HepG2 (cell line): ENCODE measurements around the gene TOB1. TPM values are rescaled to one million over a fixed set of nuclear protein-coding genes. Genes with fewer than 3 reads are reported as not detected.

Experiments used
- CEBPG ChIP-seq: IDR thresholded peaks from 2 replicates; pipeline ENCODE4 v1.6.1; 2016
- FOXA1 ChIP-seq, 2 experiments: fragments of 450-650 bp in 1 of 2; sonication (generic) in 1 of 2; formaldehyde crosslinking in 1 of 2; IDR thresholded peaks; 2 replicates each; pipeline versions ENCODE4 v1.4.0 to v1.6.1; 2016 to 2020; ENCODE audit warnings: missing genetic modification reagents in 1 of 2
- FOXP1 ChIP-seq, 2 experiments: fragments of 450-650 bp in 1 of 2; IDR thresholded peaks; 2 replicates each; pipeline ENCODE4 v1.6.1; 2017 to 2018; ENCODE audit warnings: antibody characterized with exemption in 1 of 2
- HNRNPUL1 ChIP-seq: fragments of 200-400 bp; formaldehyde crosslinking; IDR thresholded peaks from 2 replicates; pipeline ENCODE4 v1.6.1; 2017; ENCODE audit warnings: low read depth, mild to moderate bottlenecking, low read length, moderate library complexity
- KLF9 ChIP-seq: IDR thresholded peaks from 2 replicates; pipeline ENCODE4 v1.6.1; 2016; ENCODE audit warnings: low read depth
- NR2F6 ChIP-seq, 2 experiments: IDR thresholded peaks; 2 replicates each; pipeline ENCODE4 v1.6.1; 2016; ENCODE audit warnings: antibody characterized with exemption in 1 of 2, mild to moderate bottlenecking in 1 of 2
- PRMT3 ChIP-seq: sonication (generic); formaldehyde crosslinking; IDR thresholded peaks from 2 replicates; pipeline ENCODE4 v1.8.1; 2022; ENCODE audit warnings: low read depth, mild to moderate bottlenecking, moderate library complexity, missing genetic modification reagents, borderline replicate concordance
- RFX5 ChIP-seq: IDR thresholded peaks from 2 replicates; pipeline ENCODE4 v1.6.1; 2011; ENCODE audit warnings: low read depth, low read length, improper control_type of control experiment
- SP140L ChIP-seq: sonication (generic); formaldehyde crosslinking; IDR thresholded peaks from 2 replicates; pipeline ENCODE4 v1.4.0; 2020; ENCODE audit warnings: missing genetic modification reagents, borderline replicate concordance
- TBX2 ChIP-seq: sonication (generic); formaldehyde crosslinking; IDR thresholded peaks from 2 replicates; pipeline ENCODE4 v1.5.0; 2020; ENCODE audit warnings: missing genetic modification reagents, mild to moderate bottlenecking, borderline replicate concordance
- TRIM24 ChIP-seq: sonication (generic); formaldehyde crosslinking; IDR thresholded peaks from 2 replicates; pipeline ENCODE4 v1.8.0; 2022; ENCODE audit warnings: mild to moderate bottlenecking, missing genetic modification reagents
- ZFP62 ChIP-seq: sonication (generic); formaldehyde crosslinking; IDR thresholded peaks from 2 replicates; pipeline ENCODE4 v1.4.0; 2020; ENCODE audit warnings: missing genetic modification reagents
- ZNF264 ChIP-seq: sonication (generic); formaldehyde crosslinking; IDR thresholded peaks from 2 replicates; pipeline ENCODE4 v1.4.0; 2020; ENCODE audit warnings: missing genetic modification reagents
- ZNF3 ChIP-seq: IDR thresholded peaks from 2 replicates; pipeline ENCODE4 v1.7.0; 2017; ENCODE audit warnings: inconsistent platforms
- ZNF367 ChIP-seq: sonication (generic); formaldehyde crosslinking; IDR thresholded peaks from 2 replicates; pipeline ENCODE4 v1.4.0; 2020; ENCODE audit warnings: missing genetic modification reagents, borderline replicate concordance
- ZNF616 ChIP-seq: sonication (generic); formaldehyde crosslinking; IDR thresholded peaks from 2 replicates; pipeline ENCODE4 v1.5.0; 2020; ENCODE audit warnings: low read depth, mild to moderate bottlenecking, missing genetic modification reagents
- ZNF782 ChIP-seq: sonication (generic); formaldehyde crosslinking; IDR thresholded peaks from 2 replicates; pipeline ENCODE4 v1.4.0; 2020; ENCODE audit warnings: missing genetic modification reagents, mild to moderate bottlenecking, borderline replicate concordance
- polyA plus RNA-seq, 8 experiments: library from polyadenylated mRNA; depleted of rRNA in 3 of 8; stranded (reverse) in 7 of 8; unstranded in 1 of 8; fragments of >200 nt; fragmentation: Illumina TruSeq in 4 of 8; extraction: Trizol in 4 of 8; gene quantifications; 2 replicates each; pipeline versions ENCODE4 v1.2.1 to v1.2.3, GENCODE V29; 2011 to 2016; ENCODE audit warnings: low read depth in 4 of 8, missing spikeins in 1 of 8, mixed read lengths in 1 of 8; ENCODE audit not compliant: insufficient read depth in 1 of 8
- total RNA-seq, 5 experiments: library from RNA; depleted of rRNA; stranded (reverse); fragments of >200 nt; fragmentation: Illumina TruSeq; extraction: Trizol; gene quantifications; 2 replicates each; pipeline ENCODE4 v1.2.3, GENCODE V29; 2016; ENCODE audit warnings: low read depth in 1 of 5
- TF ChIP-seq, protein P1 (sequence below): sonication (generic); formaldehyde crosslinking; IDR thresholded peaks from 2 replicates; pipeline ENCODE4 v1.8.0; 2022; ENCODE audit warnings: mild to moderate bottlenecking, missing genetic modification reagents
- TF ChIP-seq, protein P2 (sequence below): sonication (generic); formaldehyde crosslinking; IDR thresholded peaks from 2 replicates; pipeline ENCODE4 v1.8.0; 2023; ENCODE audit warnings: mild to moderate bottlenecking, missing genetic modification reagents
- TF ChIP-seq, protein P3 (sequence below): sonication (generic); formaldehyde crosslinking; IDR thresholded peaks from 2 replicates; pipeline ENCODE4 v1.4.0; 2020; ENCODE audit warnings: low read depth, mild to moderate bottlenecking, missing genetic modification reagents
- TF ChIP-seq, protein P4 (sequence below): sonication (generic); formaldehyde crosslinking; IDR thresholded peaks from 2 replicates; pipeline ENCODE4 v1.5.1; 2020; ENCODE audit warnings: missing genetic modification reagents, mild to moderate bottlenecking, borderline replicate concordance
- TF ChIP-seq, protein P5 (sequence below): sonication (generic); formaldehyde crosslinking; IDR thresholded peaks from 2 replicates; pipeline ENCODE4 v1.8.0; 2022; ENCODE audit warnings: mild to moderate bottlenecking, missing genetic modification reagents, borderline replicate concordance

The TOB1 gene
- total and polyA plus RNA-seq, 2 of the 13 experiments (the other 11 are each of a cell fraction or from before 2014, with no cell fraction given) = 21.9 to 57.7 TPM

DNA sequence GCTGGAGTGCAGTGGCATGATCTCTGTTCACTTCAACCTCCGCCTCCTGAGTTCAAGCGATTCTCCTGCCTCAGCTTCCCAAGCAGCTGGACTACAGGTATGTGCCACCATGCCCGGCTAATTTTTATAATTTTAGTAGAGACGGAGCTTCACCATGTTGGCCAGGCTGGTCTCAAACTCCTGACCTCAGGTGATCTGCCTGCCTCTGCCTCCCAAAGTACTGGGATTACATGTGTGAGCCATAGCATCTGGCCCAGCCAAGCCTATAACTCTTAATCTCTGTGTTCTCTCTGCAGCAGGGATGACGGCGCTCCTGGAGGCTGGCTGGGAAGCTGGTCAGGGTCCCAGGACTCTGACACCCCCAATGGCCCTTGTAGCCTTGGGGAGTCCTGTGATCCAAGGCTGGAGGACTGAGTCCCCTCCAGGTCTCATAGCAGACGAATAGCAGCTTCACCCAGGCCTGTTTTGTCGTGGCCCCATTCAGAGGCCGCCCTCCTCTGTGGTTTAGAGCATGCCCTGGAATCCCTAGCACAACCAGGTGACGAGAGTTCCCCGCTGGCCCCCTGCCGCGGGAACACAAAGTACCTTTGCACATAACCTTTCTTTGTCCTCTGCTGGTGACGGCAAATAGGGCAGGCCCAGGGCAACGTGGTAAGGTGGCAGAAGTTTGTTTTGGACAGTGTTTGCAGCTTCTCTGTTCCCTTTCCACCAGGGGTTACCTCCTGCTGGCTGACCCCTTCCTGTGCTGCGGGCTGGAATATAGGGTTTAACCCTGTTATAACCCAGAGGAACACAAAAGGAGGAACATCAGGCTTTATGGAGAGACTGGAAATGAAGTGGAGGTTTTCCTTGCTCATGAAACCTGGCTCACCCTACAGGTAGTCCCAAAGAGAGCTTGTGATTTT, 43.0 kb upstream of the TOB1 start (continued):
- TF ChIP-seq, protein P1, sequence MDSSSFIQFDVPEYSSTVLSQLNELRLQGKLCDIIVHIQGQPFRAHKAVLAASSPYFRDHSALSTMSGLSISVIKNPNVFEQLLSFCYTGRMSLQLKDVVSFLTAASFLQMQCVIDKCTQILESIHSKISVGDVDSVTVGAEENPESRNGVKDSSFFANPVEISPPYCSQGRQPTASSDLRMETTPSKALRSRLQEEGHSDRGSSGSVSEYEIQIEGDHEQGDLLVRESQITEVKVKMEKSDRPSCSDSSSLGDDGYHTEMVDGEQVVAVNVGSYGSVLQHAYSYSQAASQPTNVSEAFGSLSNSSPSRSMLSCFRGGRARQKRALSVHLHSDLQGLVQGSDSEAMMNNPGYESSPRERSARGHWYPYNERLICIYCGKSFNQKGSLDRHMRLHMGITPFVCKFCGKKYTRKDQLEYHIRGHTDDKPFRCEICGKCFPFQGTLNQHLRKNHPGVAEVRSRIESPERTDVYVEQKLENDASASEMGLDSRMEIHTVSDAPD (CRISPR knock-in tag) = peak; percentile 97
- TF ChIP-seq, protein P2, sequence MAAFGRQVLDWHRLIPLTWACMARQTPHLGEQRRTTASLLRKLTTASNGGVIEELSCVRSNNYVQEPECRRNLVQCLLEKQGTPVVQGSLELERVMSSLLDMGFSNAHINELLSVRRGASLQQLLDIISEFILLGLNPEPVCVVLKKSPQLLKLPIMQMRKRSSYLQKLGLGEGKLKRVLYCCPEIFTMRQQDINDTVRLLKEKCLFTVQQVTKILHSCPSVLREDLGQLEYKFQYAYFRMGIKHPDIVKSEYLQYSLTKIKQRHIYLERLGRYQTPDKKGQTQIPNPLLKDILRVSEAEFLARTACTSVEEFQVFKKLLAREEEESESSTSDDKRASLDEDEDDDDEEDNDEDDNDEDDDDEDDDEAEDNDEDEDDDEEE (CRISPR knock-in tag) = peak; percentile 81; the same call in 1 of the 2 replicates
- peak; percentile 87 for TF ChIP-seq NR2F6 (IDR thresholded peaks at IDR 0.05)
- TF ChIP-seq NR2F6 (CRISPR knock-in tag; IDR thresholded peaks at IDR 0.05) = peak; percentile 94
- TF ChIP-seq, protein P3, sequence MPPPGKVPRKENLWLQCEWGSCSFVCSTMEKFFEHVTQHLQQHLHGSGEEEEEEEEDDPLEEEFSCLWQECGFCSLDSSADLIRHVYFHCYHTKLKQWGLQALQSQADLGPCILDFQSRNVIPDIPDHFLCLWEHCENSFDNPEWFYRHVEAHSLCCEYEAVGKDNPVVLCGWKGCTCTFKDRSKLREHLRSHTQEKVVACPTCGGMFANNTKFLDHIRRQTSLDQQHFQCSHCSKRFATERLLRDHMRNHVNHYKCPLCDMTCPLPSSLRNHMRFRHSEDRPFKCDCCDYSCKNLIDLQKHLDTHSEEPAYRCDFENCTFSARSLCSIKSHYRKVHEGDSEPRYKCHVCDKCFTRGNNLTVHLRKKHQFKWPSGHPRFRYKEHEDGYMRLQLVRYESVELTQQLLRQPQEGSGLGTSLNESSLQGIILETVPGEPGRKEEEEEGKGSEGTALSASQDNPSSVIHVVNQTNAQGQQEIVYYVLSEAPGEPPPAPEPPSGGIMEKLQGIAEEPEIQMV (CRISPR knock-in tag) = 0 out of 2 replicates have a peak, but pooled peaks have one; percentile 24
- no peak for TF ChIP-seq FOXP1 (IDR thresholded peaks at IDR 0.05)
- peak; percentile 85 for TF ChIP-seq FOXP1 (CRISPR knock-in tag; IDR thresholded peaks at IDR 0.05)
- TF ChIP-seq TBX2 = peak; percentile 93
- no peak for TF ChIP-seq ZNF3 (CRISPR knock-in tag)
- no peak for TF ChIP-seq HNRNPUL1
- no peak for TF ChIP-seq ZFP62 (CRISPR knock-in tag)
- TF ChIP-seq, protein P4, sequence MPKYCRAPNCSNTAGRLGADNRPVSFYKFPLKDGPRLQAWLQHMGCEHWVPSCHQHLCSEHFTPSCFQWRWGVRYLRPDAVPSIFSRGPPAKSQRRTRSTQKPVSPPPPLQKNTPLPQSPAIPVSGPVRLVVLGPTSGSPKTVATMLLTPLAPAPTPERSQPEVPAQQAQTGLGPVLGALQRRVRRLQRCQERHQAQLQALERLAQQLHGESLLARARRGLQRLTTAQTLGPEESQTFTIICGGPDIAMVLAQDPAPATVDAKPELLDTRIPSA (CRISPR knock-in tag) = no peak
- TF ChIP-seq SP140L (CRISPR knock-in tag) = no peak
- TF ChIP-seq FOXA1 (IDR thresholded peaks at IDR 0.05) = no peak
- peak; percentile 68; the same call in 1 of the 2 replicates for TF ChIP-seq FOXA1 (CRISPR knock-in tag; IDR thresholded peaks at IDR 0.05)
- TF ChIP-seq PRMT3 (CRISPR knock-in tag) = peak; percentile 88
- TF ChIP-seq ZNF616 (CRISPR knock-in tag) = no peak
- TF ChIP-seq KLF9 = no peak
- no peak for TF ChIP-seq TRIM24 (CRISPR knock-in tag)
- TF ChIP-seq CEBPG (CRISPR knock-in tag) = peak; percentile 65
- no peak for TF ChIP-seq ZNF782
- TF ChIP-seq ZNF367 = no peak
- no peak for TF ChIP-seq RFX5
- TF ChIP-seq, protein P5, sequence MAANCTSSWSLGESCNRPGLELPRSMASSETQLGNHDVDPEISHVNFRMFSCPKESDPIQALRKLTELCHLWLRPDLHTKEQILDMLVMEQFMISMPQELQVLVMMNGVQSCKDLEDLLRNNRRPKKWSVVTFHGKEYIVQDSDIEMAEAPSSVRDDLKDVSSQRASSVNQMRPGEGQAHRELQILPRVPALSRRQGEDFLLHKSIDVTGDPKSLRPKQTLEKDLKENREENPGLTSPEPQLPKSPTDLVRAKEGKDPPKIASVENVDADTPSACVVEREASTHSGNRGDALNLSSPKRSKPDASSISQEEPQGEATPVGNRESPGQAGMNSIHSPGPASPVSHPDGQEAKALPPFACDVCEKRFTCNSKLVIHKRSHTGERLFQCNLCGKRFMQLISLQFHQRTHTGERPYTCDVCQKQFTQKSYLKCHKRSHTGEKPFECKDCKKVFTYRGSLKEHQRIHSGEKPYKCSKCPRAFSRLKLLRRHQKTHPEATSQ = 0 out of 2 replicates have a peak, but pooled peaks have one; percentile 70
- TF ChIP-seq ZNF264 = peak; percentile 68
